MM.1S (cell line): ENCODE measurements around the gene ETV3L.

Experiments
- DNase-seq: peaks from one replicate; pipeline ENCODE4 v3.0.0-alpha.2; 2015
- H2AFZ ChIP-seq: fragments of 300-600 bp; sonication (generic); 2 replicates; pipeline ENCODE4 v1.6.0; 2016; ENCODE audit warnings: antibody characterized with exemption, low read length
- H3F3A ChIP-seq: fragments of 300-600 bp; sonication (generic); 2 replicates; pipeline ENCODE4 v1.6.1; 2016; ENCODE audit warnings: mild to moderate bottlenecking, antibody characterized with exemption, low read length, moderate library complexity, mixed read lengths; ENCODE audit not compliant: insufficient read depth
- H3K27ac ChIP-seq: fragments of 300-600 bp; sonication (generic); 2 replicates; pipeline ENCODE4 v1.5.1; 2016; ENCODE audit warnings: mild to moderate bottlenecking, low read length
- H3K27me3 ChIP-seq: fragments of 300-600 bp; sonication (generic); replicated peaks from 2 replicates; pipeline ENCODE4 v1.6.0; 2016; ENCODE audit warnings: low read length; ENCODE audit not compliant: insufficient read depth
- H3K36me3 ChIP-seq: fragments of 300-600 bp; sonication (generic); replicated peaks from 2 replicates; pipeline ENCODE4 v1.6.1; 2016; ENCODE audit warnings: mild to moderate bottlenecking, low read length, mixed read lengths; ENCODE audit not compliant: insufficient read depth
- H3K4me1 ChIP-seq: fragments of 300-600 bp; sonication (generic); 2 replicates; pipeline ENCODE4 v1.6.1; 2016; ENCODE audit warnings: low read length, mixed read lengths
- H3K4me2 ChIP-seq: fragments of 300-600 bp; sonication (generic); 2 replicates; pipeline ENCODE4 v1.6.0; 2016; ENCODE audit warnings: low read depth, low read length
- H3K4me3 ChIP-seq: fragments of 300-600 bp; sonication (generic); 2 replicates; pipeline ENCODE4 v1.5.1; 2016; ENCODE audit warnings: low read length, mixed read lengths
- H3K79me2 ChIP-seq: fragments of 300-600 bp; sonication (generic); 2 replicates; pipeline ENCODE4 v1.6.1; 2016; ENCODE audit warnings: mixed run types, low read length, mixed read lengths
- H3K9ac ChIP-seq: fragments of 300-600 bp; sonication (generic); 2 replicates; pipeline ENCODE4 v1.6.1; 2016; ENCODE audit warnings: low read length, mixed read lengths
- H3K9me2 ChIP-seq: fragments of 300-600 bp; sonication (generic); replicated peaks from 2 replicates; pipeline ENCODE4 v1.6.1; 2016; ENCODE audit warnings: mild to moderate bottlenecking, low read length, mixed read lengths; ENCODE audit not compliant: insufficient read depth
- H3K9me3 ChIP-seq: fragments of 300-600 bp; sonication (generic); replicated peaks from 2 replicates; pipeline ENCODE4 v1.6.1; 2016; ENCODE audit warnings: mild to moderate bottlenecking, low read length, mixed read lengths; ENCODE audit not compliant: insufficient read depth
- H4K20me1 ChIP-seq: fragments of 300-600 bp; sonication (generic); 2 replicates; pipeline ENCODE4 v1.6.1; 2016; ENCODE audit warnings: mild to moderate bottlenecking, low read length, moderate library complexity, mixed read lengths; ENCODE audit not compliant: insufficient read depth
- CTCF ChIP-seq: fragments of 300-600 bp; sonication (generic); IDR thresholded peaks from 2 replicates; pipeline ENCODE4 v1.5.1; 2016; ENCODE audit warnings: antibody characterized with exemption, low read length, mixed read lengths
- EZH2 ChIP-seq: fragments of 300-600 bp; sonication (generic); optimal IDR thresholded peaks from 2 replicates; pipeline ENCODE3; 2017; ENCODE audit warnings: low read depth, mild to moderate bottlenecking, antibody characterized with exemption, low read length, mixed read lengths
- EZH2phosphoT487 ChIP-seq: fragments of 300-600 bp; sonication (generic); IDR thresholded peaks from 2 replicates; pipeline ENCODE4 v1.6.1; 2018; ENCODE audit warnings: antibody characterized with exemption, low read length

Gene ETV3L

GRCh38 chr1:157099633-157100009 lies at the start of gene ETV3L:
ETV3L (minus strand) TSS chr1:157099808; CDS start chr1:157099523, 285 bp downstream.
- H2AFZ ChIP-seq: no peak within 1 kb of the TSS
- no peaks in the 10 kb centered on the region for H3K27me3 ChIP-seq
- TF ChIP-seq EZH2phosphoT487 (no peak), EZH2 (no peak), CTCF (no peak)
- H3K4me2 ChIP-seq: no peak within 1 kb of the TSS
- no peaks in the 10 kb centered on the region for H3K79me2 ChIP-seq
- H3K4me1 ChIP-seq: no peaks in the 10 kb centered on the region
- no peaks in the 10 kb centered on the region for H3K36me3 ChIP-seq
- no peaks in the 10 kb centered on the region for H3F3A ChIP-seq
- H3K9me2 ChIP-seq: no peaks in the 10 kb centered on the region
- no peaks in the 10 kb centered on the region for H3K9me3 ChIP-seq
- H3K27ac ChIP-seq: no peak within 1 kb of the TSS
- no peak within 1 kb of the TSS for H3K9ac ChIP-seq
- H3K4me3 ChIP-seq: no peak within 1 kb of the TSS
- DNase-seq: no peak
- H4K20me1 ChIP-seq: no peaks in the 10 kb centered on the region

DNA sequence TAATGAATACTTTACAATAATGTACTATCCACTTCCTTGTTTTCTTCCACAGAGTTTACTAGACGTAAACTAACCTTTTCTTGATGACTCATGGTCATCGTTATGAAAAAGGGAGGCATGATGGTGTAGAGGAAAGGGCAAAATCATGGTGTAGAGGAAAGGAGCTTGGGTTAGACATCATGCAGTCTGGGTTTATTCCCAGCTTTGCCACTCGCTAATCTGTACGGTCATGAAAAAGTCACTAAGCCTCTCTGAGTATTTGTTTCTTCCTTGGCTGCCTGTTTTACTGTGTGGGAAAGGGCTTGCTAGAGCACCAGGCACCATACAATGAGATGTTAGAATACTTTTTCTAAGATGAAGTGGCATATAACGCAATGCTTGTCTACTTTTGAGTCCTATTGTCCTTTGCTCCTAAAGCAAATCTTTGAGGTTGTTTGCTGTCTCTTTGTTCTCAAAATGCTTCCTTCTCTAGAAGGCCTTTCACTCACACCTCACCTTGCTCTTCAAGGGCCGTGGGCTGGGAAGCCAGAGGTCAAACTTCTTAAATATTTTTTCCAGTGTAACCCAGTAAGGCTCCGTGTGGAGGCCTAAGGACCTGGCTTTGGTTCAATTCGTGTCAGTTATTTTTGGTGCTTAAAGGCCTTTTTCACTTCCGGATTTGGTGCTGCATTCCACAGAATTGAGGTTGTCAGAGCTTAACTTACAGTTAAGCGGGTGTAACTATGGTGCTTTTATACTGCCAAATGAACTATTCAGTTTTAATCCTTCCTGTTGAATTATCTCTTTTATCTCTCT lies 48.5 kb upstream of the ETV3L start:
- Histone ChIP-seq H3K4me3 (no peak overlapping the region), H3K36me3 (no peaks in the 10 kb centered on the region), H3K9me2 (no peaks in the 10 kb centered on the region), H3K9me3 (no peaks in the 10 kb centered on the region), H3K4me1 (peaks cover 14% of the 10 kb centered on the region), H3F3A (no peaks in the 10 kb centered on the region; the same call in 1 of the 2 replicates), H3K27ac (peak overlapping the region; percentile 45; the same call in 1 of the 2 replicates), H4K20me1 (no peaks in the 10 kb centered on the region), H2AFZ (peak overlapping the region; percentile 77), H3K9ac (0 out of 2 replicates have a peak overlapping the region, but pooled peaks have one; percentile 3), H3K79me2 (no peaks in the 10 kb centered on the region), H3K4me2 (peak overlapping the region; percentile 42), H3K27me3 (no peaks in the 10 kb centered on the region)
- peak; percentile 82 for DNase-seq
- TF ChIP-seq EZH2phosphoT487 (no peak), EZH2 (no peak), CTCF (no peak)

GRCh38 chr1:157147037-157147436 lies 47.4 kb upstream of the ETV3L start:
- H3K27me3 ChIP-seq: no peaks in the 10 kb centered on the region
- no peak overlapping the region for H3K4me2 ChIP-seq
- no peak overlapping the region for H3K27ac ChIP-seq
- no peak overlapping the region for H2AFZ ChIP-seq
- H4K20me1 ChIP-seq: no peaks in the 10 kb centered on the region
- H3F3A ChIP-seq: no peaks in the 10 kb centered on the region; the same call in 1 of the 2 replicates
- H3K36me3 ChIP-seq: no peaks in the 10 kb centered on the region
- peaks cover 14% of the 10 kb centered on the region for H3K4me1 ChIP-seq
- no peak overlapping the region for H3K9ac ChIP-seq
- no peak for TF ChIP-seq CTCF
- TF ChIP-seq EZH2phosphoT487: no peak
- no peak for TF ChIP-seq EZH2
- H3K79me2 ChIP-seq: no peaks in the 10 kb centered on the region
- H3K9me2 ChIP-seq: no peaks in the 10 kb centered on the region
- no peaks in the 10 kb centered on the region for H3K9me3 ChIP-seq
- DNase-seq: no peak
- no peak overlapping the region for H3K4me3 ChIP-seq
